H4 (cell line): ENCODE measurements around the gene PUM2. TPM values are rescaled to one million over a fixed set of nuclear protein-coding genes. Genes with fewer than 3 reads are reported as not detected.
A peak's percentile ranks its signal among the peaks of the same experiment; 100 is the strongest.
"Not testable (repeated sequence)": the region's sequence is repeated elsewhere in the genome, so short reads cannot be mapped to it uniquely, and the experiment has no call there.

Experiments
- DNase-seq: peaks from one replicate; pipeline ENCODE4 v3.0.0-alpha.2; 2015; ENCODE audit warnings: low spot score
- total RNA-seq: library from RNA; depleted of rRNA; stranded (reverse); fragments of >200 nt; shearing (Covaris generic); gene quantifications from 2 replicates; pipeline ENCODE4 v1.2.3, GENCODE V29; 2014

Gene PUM2
- total RNA-seq, 1 experiment from 2014 or later, result 12.6 TPM

- no peak for DNase-seq
These were observed 56.4 kb downstream of the PUM2 start for GRCh38 chr2:20294231-20294630.

GRCh38 chr2:20292984-20293383 lies 57.7 kb downstream of the PUM2 start:
- DNase-seq, result no peak

GRCh38 chr2:20291846-20292408 lies 58.7 kb downstream of the PUM2 start:
- DNase-seq, result no peak

GRCh38 chr2:20291106-20291564 lies 59.5 kb downstream of the PUM2 start:
- DNase-seq, result peak; percentile 78

GRCh38 chr2:20288642-20289340 lies 61.9 kb downstream of the PUM2 start:
- no peak for DNase-seq

GRCh38 chr2:20282916-20283592 lies 67.6 kb downstream of the PUM2 start:
- no peak for DNase-seq

GRCh38 chr2:20281876-20282275 lies 68.8 kb downstream of the PUM2 start:
- no peak for DNase-seq

- no peak for DNase-seq
These were observed 77.6 kb downstream of the PUM2 start for GRCh38 chr2:20273042-20273441.

GRCh38 chr2:20268317-20268716 lies 82.3 kb downstream of the PUM2 start:
- DNase-seq, result not testable (repeated sequence)

GRCh38 chr2:20267529-20267928 lies 83.1 kb downstream of the PUM2 start:
- no peak for DNase-seq

- DNase-seq, result no peak
These were observed 86.0 kb downstream of the PUM2 start for GRCh38 chr2:20264629-20265028.

- no peak for DNase-seq
These were observed 93.2 kb downstream of the PUM2 start for GRCh38 chr2:20257411-20257810.

- no peak for DNase-seq
These were observed 95.9 kb downstream of the PUM2 start for GRCh38 chr2:20254731-20255130.

- DNase-seq, result no peak
These were observed 100.2 kb downstream of the PUM2 start for GRCh38 chr2:20250436-20250835.

- DNase-seq, result no peak
These were observed 101.5 kb downstream of the PUM2 start for GRCh38 chr2:20249170-20249569.

GRCh38 chr2:20247084-20247483 lies 103.6 kb downstream of the PUM2 start:
- DNase-seq, result no peak

GRCh38 chr2:20243637-20244036 lies 107.0 kb downstream of the PUM2 start:
- DNase-seq, result not testable (repeated sequence)

GRCh38 chr2:20242727-20243377 lies 107.8 kb downstream of the PUM2 start:
- DNase-seq, result no peak

GRCh38 chr2:20241973-20242726 lies 108.5 kb downstream of the PUM2 start:
- DNase-seq, result no peak

GRCh38 chr2:20240291-20240690 lies 110.4 kb downstream of the PUM2 start:
- not testable (repeated sequence) for DNase-seq

GRCh38 chr2:20236496-20236895 lies 114.1 kb downstream of the PUM2 start:
- no peak for DNase-seq
